ENCODE measurements around the gene NSD1. TPM values are rescaled to one million over a fixed set of nuclear protein-coding genes. Genes with fewer than 3 reads are reported as not detected.

Gene NSD1
- total and polyA plus RNA-seq, 2 of the 4 experiments (the other 2 are of a cell fraction), result 7.7 to 31.0 TPM

DNA sequence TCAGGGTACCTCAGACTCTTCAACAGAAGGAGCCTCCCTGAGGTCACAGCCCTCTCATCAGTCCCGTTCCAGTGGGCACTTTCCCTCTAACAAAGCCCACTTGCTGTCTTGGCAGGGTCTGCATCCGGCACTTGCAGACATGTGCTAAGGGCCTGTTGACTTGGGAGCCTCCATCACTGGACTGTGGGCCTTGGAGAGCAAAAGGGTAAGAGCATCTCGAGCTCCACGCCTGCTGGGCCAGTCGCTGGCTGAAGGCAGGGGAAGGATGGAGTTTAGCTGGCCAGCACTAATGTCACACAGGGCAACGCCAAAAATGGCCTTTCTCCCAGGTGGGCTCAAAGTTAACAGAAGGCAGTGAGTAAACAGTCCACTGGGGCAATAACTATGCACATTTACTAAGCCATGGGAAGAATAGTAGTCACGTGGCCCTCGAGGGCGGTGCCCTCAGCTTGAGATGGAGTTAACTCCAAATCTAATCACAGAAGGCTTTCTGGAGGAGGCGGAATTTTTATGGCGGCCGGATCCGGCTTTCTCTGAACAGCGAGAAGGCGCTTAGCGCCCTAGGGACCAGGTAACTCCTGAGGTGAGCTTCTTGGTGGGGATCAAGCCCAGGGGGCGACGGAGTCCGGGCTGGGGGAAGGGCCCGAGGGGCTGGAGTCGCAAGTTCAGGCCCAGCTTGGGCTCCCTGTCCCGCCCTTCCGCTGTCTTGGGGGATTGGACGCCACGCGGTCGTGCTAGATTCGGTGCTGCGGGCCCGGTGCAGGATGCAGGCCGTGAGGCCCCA is 2.0 kb upstream of the NSD1 start:
- intact Hi-C loops (cut with micrococcal nuclease) (loop anchor here (2.0 kb wide), 1 partner anchor 15 kb away; no protein-coding TSS in a partner anchor), dilution Hi-C loops (cut with HindIII; ENCODE audit: low sequenced_read_pairs, unreplicated experiment) (no loop called here), in situ Hi-C loops (cut with MboI; ENCODE audit: low sequenced_read_pairs) (no loop called here)
- Histone ChIP-seq H3K4ac (ENCODE audit: low read depth, low read length) (peak overlapping the region; percentile 12; the same call in 1 of the 2 replicates), H2AK5ac (ENCODE audit: low read depth, low read length) (peak overlapping the region; percentile 58; the same call in 1 of the 2 replicates), H2BK20ac (ENCODE audit: low read depth, low read length) (no peak overlapping the region; the same call in 1 of the 2 replicates), H2BK5ac (ENCODE audit: low read depth, low read length, poor library complexity, severe bottlenecking) (no peak overlapping the region), H4K8ac (ENCODE audit: low read depth in 2 of 2, low read length in 2 of 2) (no peak overlapping the region; a peak in 1 of 4 replicates), H2BK15ac (ENCODE audit: low read depth, low read length) (peak overlapping the region; percentile 19; the same call in 1 of the 3 replicates), H4K5ac (ENCODE audit: low read depth, low read length) (no peak overlapping the region), H3K9me3 (ENCODE audit: control insufficient read depth, insufficient read depth, low read length) (no peaks in the 10 kb centered on the region), H3K27ac (ENCODE audit: insufficient read depth, low read length) (no peak overlapping the region), H4K20me1 (ENCODE audit: insufficient read depth, low read length) (no peaks in the 10 kb centered on the region), H3K27me3 (ENCODE audit: control insufficient read depth, insufficient read depth, low read length) (no peaks in the 10 kb centered on the region), H3K36me3 (ENCODE audit: control insufficient read depth, insufficient read depth, low read length) (peaks cover 10% of the 10 kb centered on the region), H2AK9ac (replicated peaks; ENCODE audit: low read depth, low read length, poor library complexity) (peak overlapping the region; percentile 62), H4K91ac (ENCODE audit: insufficient read depth, low read depth, low read length) (no peak overlapping the region), H3K4me2 (ENCODE audit: low read depth, low read length) (no peak overlapping the region), H3K18ac (ENCODE audit: low read depth, low read length) (no peak overlapping the region), H3K23ac (ENCODE audit: low read depth, low read length) (no peak overlapping the region), H3K9me1 (ENCODE audit: insufficient read depth, low read length) (peaks cover 27% of the 10 kb centered on the region), H3K4me3 (ENCODE audit: insufficient read depth, low read depth, low read length) (no peak overlapping the region), H3K9ac (ENCODE audit: low read depth, low read length) (no peak overlapping the region), H2BK120ac (ENCODE audit: low read depth, low read length) (no peak overlapping the region), H2AFZ (replicated peaks; ENCODE audit: low read length, poor library complexity) (peak overlapping the region; percentile 82), H3K14ac (replicated peaks; ENCODE audit: low read depth, low read length) (no peak overlapping the region; the same call in 1 of the 2 replicates), H3K4me1 (ENCODE audit: control insufficient read depth, insufficient read depth, low read length) (peaks cover 20% of the 10 kb centered on the region), H3K79me1 (ENCODE audit: low read depth in 1 of 2, low read length in 2 of 2) (peaks cover 17 to 18% of the 10 kb centered on the region in 2 experiments), H3K56ac (ENCODE audit: extremely low read depth, insufficient read depth, low read length) (no peak overlapping the region)
- ATAC-seq (ENCODE audit: low read depth) (no peak), DNase-seq (no peak)
- CTCF ChIA-PET, result no interaction called here
- WGBS, 2 experiments (ENCODE audit: extremely low coverage in 2 of 2, insufficient read length in 1 of 2), result 89% methylated on average over 20 of the region's 31 CpGs; no CpG with 5 or more reads in 1 of the 2 experiments
- BruUV-seq (replicated peaks), result no TSS peak
- POLR2A ChIA-PET (ENCODE audit: unreplicated experiment), result no interaction called here
- TF ChIP-seq MAFK (IDR thresholded peaks at IDR 0.05; ENCODE audit: low read depth, low read length) (no peak), SMC3 (IDR thresholded peaks at IDR 0.05; ENCODE audit: low read depth, low read length) (no peak), CHD1 (IDR thresholded peaks at IDR 0.05; ENCODE audit: low read depth, low read length) (no peak), RAD21 (IDR thresholded peaks at IDR 0.05; ENCODE audit: low read length) (no peak), MAZ (IDR thresholded peaks at IDR 0.05; ENCODE audit: borderline replicate concordance, low read depth, low read length) (no peak), MXI1 (IDR thresholded peaks at IDR 0.05; ENCODE audit: borderline replicate concordance, low read depth, low read length) (no peak), NFE2L2 (IDR thresholded peaks at IDR 0.05; ENCODE audit: low read depth, low read length) (no peak), BHLHE40 (IDR thresholded peaks at IDR 0.05; ENCODE audit: low read depth, low read length) (no peak), RFX5 (IDR thresholded peaks at IDR 0.05; ENCODE audit: low read depth, low read length) (no peak)
- TF ChIP-seq, protein P1, sequence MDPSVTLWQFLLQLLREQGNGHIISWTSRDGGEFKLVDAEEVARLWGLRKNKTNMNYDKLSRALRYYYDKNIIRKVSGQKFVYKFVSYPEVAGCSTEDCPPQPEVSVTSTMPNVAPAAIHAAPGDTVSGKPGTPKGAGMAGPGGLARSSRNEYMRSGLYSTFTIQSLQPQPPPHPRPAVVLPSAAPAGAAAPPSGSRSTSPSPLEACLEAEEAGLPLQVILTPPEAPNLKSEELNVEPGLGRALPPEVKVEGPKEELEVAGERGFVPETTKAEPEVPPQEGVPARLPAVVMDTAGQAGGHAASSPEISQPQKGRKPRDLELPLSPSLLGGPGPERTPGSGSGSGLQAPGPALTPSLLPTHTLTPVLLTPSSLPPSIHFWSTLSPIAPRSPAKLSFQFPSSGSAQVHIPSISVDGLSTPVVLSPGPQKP (IDR thresholded peaks at IDR 0.05; ENCODE audit: borderline replicate concordance, low read depth, low read length), result no peak
- TF ChIP-seq, protein P2, sequence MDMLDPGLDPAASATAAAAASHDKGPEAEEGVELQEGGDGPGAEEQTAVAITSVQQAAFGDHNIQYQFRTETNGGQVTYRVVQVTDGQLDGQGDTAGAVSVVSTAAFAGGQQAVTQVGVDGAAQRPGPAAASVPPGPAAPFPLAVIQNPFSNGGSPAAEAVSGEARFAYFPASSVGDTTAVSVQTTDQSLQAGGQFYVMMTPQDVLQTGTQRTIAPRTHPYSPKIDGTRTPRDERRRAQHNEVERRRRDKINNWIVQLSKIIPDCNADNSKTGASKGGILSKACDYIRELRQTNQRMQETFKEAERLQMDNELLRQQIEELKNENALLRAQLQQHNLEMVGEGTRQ (IDR thresholded peaks at IDR 0.05; ENCODE audit: low read depth, low read length), result no peak
- TF ChIP-seq, protein P3, sequence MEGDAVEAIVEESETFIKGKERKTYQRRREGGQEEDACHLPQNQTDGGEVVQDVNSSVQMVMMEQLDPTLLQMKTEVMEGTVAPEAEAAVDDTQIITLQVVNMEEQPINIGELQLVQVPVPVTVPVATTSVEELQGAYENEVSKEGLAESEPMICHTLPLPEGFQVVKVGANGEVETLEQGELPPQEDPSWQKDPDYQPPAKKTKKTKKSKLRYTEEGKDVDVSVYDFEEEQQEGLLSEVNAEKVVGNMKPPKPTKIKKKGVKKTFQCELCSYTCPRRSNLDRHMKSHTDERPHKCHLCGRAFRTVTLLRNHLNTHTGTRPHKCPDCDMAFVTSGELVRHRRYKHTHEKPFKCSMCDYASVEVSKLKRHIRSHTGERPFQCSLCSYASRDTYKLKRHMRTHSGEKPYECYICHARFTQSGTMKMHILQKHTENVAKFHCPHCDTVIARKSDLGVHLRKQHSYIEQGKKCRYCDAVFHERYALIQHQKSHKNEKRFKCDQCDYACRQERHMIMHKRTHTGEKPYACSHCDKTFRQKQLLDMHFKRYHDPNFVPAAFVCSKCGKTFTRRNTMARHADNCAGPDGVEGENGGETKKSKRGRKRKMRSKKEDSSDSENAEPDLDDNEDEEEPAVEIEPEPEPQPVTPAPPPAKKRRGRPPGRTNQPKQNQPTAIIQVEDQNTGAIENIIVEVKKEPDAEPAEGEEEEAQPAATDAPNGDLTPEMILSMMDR (conservative IDR thresholded peaks at IDR 0.05; ENCODE audit: low read depth, low read length), result no peak

All from IMR-90 (cell line).